ENCODE data around the gene UIMC1.
"Not testable (repeated sequence)": the region's sequence is repeated elsewhere in the genome, so short reads cannot be mapped to it uniquely, and the experiment has no call there.

Gene UIMC1

GRCh38 chr5:176874198-176874780, 132.3 kb downstream of the UIMC1 start:
- Histone ChIP-seq H3K4me2 (ENCODE audit: low read depth, low read length, poor library complexity, severe bottlenecking) (no peak overlapping the region), H3K27me3 (ENCODE audit: insufficient read depth, low read length, poor library complexity, severe bottlenecking) (no peaks in the 10 kb centered on the region)

GRCh38 chr5:176873541-176874172, 132.9 kb downstream of the UIMC1 start:
- Histone ChIP-seq H3K4me3 (ENCODE audit: low read length, poor library complexity, severe bottlenecking) (no peak overlapping the region), H3K4me1 (ENCODE audit: insufficient read depth, low read length, poor library complexity, severe bottlenecking) (no peaks in the 10 kb centered on the region), H3F3A (ENCODE audit: low read depth) (no peaks in the 10 kb centered on the region), H2AFZ (ENCODE audit: low read length) (no peak overlapping the region), H4K20me1 (ENCODE audit: insufficient read depth, low read length, poor library complexity, severe bottlenecking) (no peaks in the 10 kb centered on the region), H3K36me3 (ENCODE audit: insufficient read depth, low read length) (no peaks in the 10 kb centered on the region), H3K9ac (ENCODE audit: low read depth, low read length, poor library complexity, severe bottlenecking) (no peak overlapping the region), H3K79me2 (ENCODE audit: insufficient read depth, low read length) (no peaks in the 10 kb centered on the region), H3K9me3 (ENCODE audit: insufficient read depth, low read depth, low read length) (no peaks in the 10 kb centered on the region), H3K4me2 (ENCODE audit: low read depth, low read length, poor library complexity, severe bottlenecking) (no peak overlapping the region), H3K9me2 (replicated peaks; ENCODE audit: low read depth, low read length) (no peaks in the 10 kb centered on the region), H3K27me3 (ENCODE audit: insufficient read depth, low read length, poor library complexity, severe bottlenecking) (no peaks in the 10 kb centered on the region)
- TF ChIP-seq EZH2phosphoT487 (IDR thresholded peaks at IDR 0.05; ENCODE audit: borderline replicate concordance) (no peak), CTCF (conservative IDR thresholded peaks at IDR 0.05; ENCODE audit: low read length) (no peak)

More at GRCh38 chr5:176874198-176874780, 132.3 kb downstream of the UIMC1 start:
- H3K4me1 ChIP-seq (ENCODE audit: insufficient read depth, low read length, poor library complexity, severe bottlenecking), result no peaks in the 10 kb centered on the region
- H3K9me2 ChIP-seq (replicated peaks; ENCODE audit: low read depth, low read length), result no peaks in the 10 kb centered on the region
- TF ChIP-seq EZH2phosphoT487 (IDR thresholded peaks at IDR 0.05; ENCODE audit: borderline replicate concordance) (no peak), CTCF (conservative IDR thresholded peaks at IDR 0.05; ENCODE audit: low read length) (no peak)
- no peaks in the 10 kb centered on the region for H3K9me3 ChIP-seq (ENCODE audit: insufficient read depth, low read depth, low read length)
- H3K4me3 ChIP-seq (ENCODE audit: low read length, poor library complexity, severe bottlenecking), result no peak overlapping the region
- H4K20me1 ChIP-seq (ENCODE audit: insufficient read depth, low read length, poor library complexity, severe bottlenecking), result no peaks in the 10 kb centered on the region
- H3F3A ChIP-seq (ENCODE audit: low read depth), result no peaks in the 10 kb centered on the region
- H2AFZ ChIP-seq (ENCODE audit: low read length), result no peak overlapping the region
- H3K79me2 ChIP-seq (ENCODE audit: insufficient read depth, low read length), result no peaks in the 10 kb centered on the region
- H3K9ac ChIP-seq (ENCODE audit: low read depth, low read length, poor library complexity, severe bottlenecking), result no peak overlapping the region
- H3K36me3 ChIP-seq (ENCODE audit: insufficient read depth, low read length), result no peaks in the 10 kb centered on the region

- not testable (repeated sequence) for H4K20me1 ChIP-seq (ENCODE audit: insufficient read depth, low read length, poor library complexity, severe bottlenecking); H3K4me2 ChIP-seq (ENCODE audit: low read depth, low read length, poor library complexity, severe bottlenecking); H3K4me1 ChIP-seq (ENCODE audit: insufficient read depth, low read length, poor library complexity, severe bottlenecking); H3K27me3 ChIP-seq (ENCODE audit: insufficient read depth, low read length, poor library complexity, severe bottlenecking); H2AFZ ChIP-seq (ENCODE audit: low read length); H3F3A ChIP-seq (ENCODE audit: low read depth); H3K36me3 ChIP-seq (ENCODE audit: insufficient read depth, low read length); H3K9me3 ChIP-seq (ENCODE audit: insufficient read depth, low read depth, low read length); H3K9ac ChIP-seq (ENCODE audit: low read depth, low read length, poor library complexity, severe bottlenecking); H3K4me3 ChIP-seq (ENCODE audit: low read length, poor library complexity, severe bottlenecking); H3K79me2 ChIP-seq (ENCODE audit: insufficient read depth, low read length); H3K9me2 ChIP-seq (replicated peaks; ENCODE audit: low read depth, low read length)
Observed at GRCh38 chr5:176873011-176873410, 133.6 kb downstream of the UIMC1 start.

GRCh38 chr5:176872586-176872985, 134.0 kb downstream of the UIMC1 start:
- not testable (repeated sequence) for H3K9ac ChIP-seq (ENCODE audit: low read depth, low read length, poor library complexity, severe bottlenecking); H3K27me3 ChIP-seq (ENCODE audit: insufficient read depth, low read length, poor library complexity, severe bottlenecking); H3K4me2 ChIP-seq (ENCODE audit: low read depth, low read length, poor library complexity, severe bottlenecking)

GRCh38 chr5:176870644-176871043, 135.9 kb downstream of the UIMC1 start:
- not testable (repeated sequence) for H3F3A ChIP-seq (ENCODE audit: low read depth); H3K9ac ChIP-seq (ENCODE audit: low read depth, low read length, poor library complexity, severe bottlenecking); H4K20me1 ChIP-seq (ENCODE audit: insufficient read depth, low read length, poor library complexity, severe bottlenecking); H3K9me2 ChIP-seq (replicated peaks; ENCODE audit: low read depth, low read length); H3K4me2 ChIP-seq (ENCODE audit: low read depth, low read length, poor library complexity, severe bottlenecking); H3K4me3 ChIP-seq (ENCODE audit: low read length, poor library complexity, severe bottlenecking); H2AFZ ChIP-seq (ENCODE audit: low read length); H3K4me1 ChIP-seq (ENCODE audit: insufficient read depth, low read length, poor library complexity, severe bottlenecking); H3K27me3 ChIP-seq (ENCODE audit: insufficient read depth, low read length, poor library complexity, severe bottlenecking); H3K9me3 ChIP-seq (ENCODE audit: insufficient read depth, low read depth, low read length); H3K79me2 ChIP-seq (ENCODE audit: insufficient read depth, low read length); H3K36me3 ChIP-seq (ENCODE audit: insufficient read depth, low read length)

More at GRCh38 chr5:176872586-176872985, 134.0 kb downstream of the UIMC1 start:
- not testable (repeated sequence) for H4K20me1 ChIP-seq (ENCODE audit: insufficient read depth, low read length, poor library complexity, severe bottlenecking); H3K36me3 ChIP-seq (ENCODE audit: insufficient read depth, low read length); H3F3A ChIP-seq (ENCODE audit: low read depth); H2AFZ ChIP-seq (ENCODE audit: low read length); H3K9me3 ChIP-seq (ENCODE audit: insufficient read depth, low read depth, low read length); H3K4me1 ChIP-seq (ENCODE audit: insufficient read depth, low read length, poor library complexity, severe bottlenecking); H3K9me2 ChIP-seq (replicated peaks; ENCODE audit: low read depth, low read length); H3K4me3 ChIP-seq (ENCODE audit: low read length, poor library complexity, severe bottlenecking); H3K79me2 ChIP-seq (ENCODE audit: insufficient read depth, low read length)
